Thyroid gland (tissue), 4 donors: ENCODE results near the gene VAT1L. TPM values are rescaled to one million over a fixed set of nuclear protein-coding genes. Genes with fewer than 3 reads are reported as not detected.

Source experiments
- DNase-seq, 2 donors: peaks; one replicate each; pipeline ENCODE4 v3.0.0-alpha.2; 2019
- H3K27ac ChIP-seq, 3 donors: fragments of 200-600 bp; sonication (generic); 1 replicate in 2 of 3; 2 replicates in 1 of 3; pipeline ENCODE4 v1.5.1; 2016 to 2019; ENCODE audit warnings: mild to moderate bottlenecking in 1 of 3, moderate library complexity in 1 of 3
- H3K27me3 ChIP-seq: fragments of 200-600 bp; sonication (generic); one replicate; pipeline ENCODE4 v1.5.1; 2019
- H3K36me3 ChIP-seq, 2 donors: fragments of 200-600 bp; sonication (generic); one replicate each; pipeline ENCODE4 v1.5.1; 2016 to 2019
- H3K4me1 ChIP-seq, 2 donors: fragments of 200-600 bp; sonication (generic); one replicate each; pipeline ENCODE4 v1.5.1; 2017 to 2019
- H3K4me3 ChIP-seq, 3 donors: fragments of 200-600 bp; sonication (generic); replicated peaks in 1 of 3; 1 replicate in 2 of 3; 2 replicates in 1 of 3; pipeline ENCODE4 v1.5.1; 2016; ENCODE audit warnings: mild to moderate bottlenecking in 1 of 3
- H3K9me3 ChIP-seq: fragments of 200-600 bp; sonication (generic); one replicate; pipeline ENCODE4 v1.5.1; 2017
- POLR2A ChIP-seq, 2 donors: fragments of 450-650 bp; IDR thresholded peaks; one replicate each; pipeline ENCODE4 v1.6.1; 2017; ENCODE audit warnings: antibody characterized with exemption in 2 of 2, mild to moderate bottlenecking in 2 of 2, moderate library complexity in 1 of 2
- WGBS, 2 donors: methylation state at CpG; one replicate each; pipeline ENCODE4 v1.1.5; 2017; 5-methylcytosine and 5-hydroxymethylcytosine counted together
- intact Hi-C: fragments of 100-400 bp; cut with DNase I; formaldehyde crosslinking; loops from one replicate; pipeline ENCODE4 v1.15.1; 2023
- total RNA-seq, 4 donors: library from RNA; depleted of rRNA; stranded (reverse); fragments of >200 nt; gene quantifications; one replicate each; pipeline ENCODE4 v1.2.3, GENCODE V29; 2016
- TF ChIP-seq, protein P1 (sequence below), 6 experiments: fragments of 200-600 bp in 3 of 6; fragments of 450-650 bp in 3 of 6; sonication (generic) in 3 of 6; IDR thresholded peaks; one replicate each; pipeline ENCODE4 v1.5.1; 2016 to 2019; ENCODE audit warnings: antibody characterized with exemption in 6 of 6, mild to moderate bottlenecking in 2 of 6, inconsistent platforms in 1 of 6, moderate library complexity in 1 of 6

Gene VAT1L
- total RNA-seq, 4 donors from 2014 or later, result 1.9 to 29.7 (median 9.2) TPM

DNA sequence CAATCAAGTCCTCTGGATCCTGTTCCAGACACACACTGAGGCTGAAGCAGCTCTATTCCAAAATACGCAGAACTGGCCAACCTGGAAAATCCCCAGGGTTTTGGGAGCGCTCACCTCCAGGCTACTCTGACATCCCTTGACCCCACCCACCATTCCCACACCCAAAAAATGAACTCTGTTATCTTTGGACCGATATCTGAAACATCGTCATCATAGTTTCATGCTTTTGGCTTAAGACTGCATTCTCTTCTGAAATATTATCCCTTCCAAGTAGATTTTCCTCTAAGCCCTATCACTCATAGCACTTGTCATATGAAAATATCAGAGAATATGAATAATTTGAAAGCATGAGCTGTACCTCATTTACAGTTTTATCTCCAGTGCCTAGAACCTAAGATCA is 34.7 kb downstream of the VAT1L start:
- Histone ChIP-seq H3K27ac (no peak overlapping the region), H3K4me1 (no peaks in the 10 kb centered on the region), H3K9me3 (no peaks in the 10 kb centered on the region), H3K27me3 (no peaks in the 10 kb centered on the region), H3K4me3 (no peak overlapping the region), H3K36me3 (no peaks in the 10 kb centered on the region)
- no peak for DNase-seq
- intact Hi-C loops, result no loop called here
- WGBS, 2 donors, result 85 to 87% methylated on average over 4 of the region's 4 CpGs
- no peak for TF ChIP-seq POLR2A (IDR thresholded peaks at IDR 0.05)
- TF ChIP-seq, protein P1, sequence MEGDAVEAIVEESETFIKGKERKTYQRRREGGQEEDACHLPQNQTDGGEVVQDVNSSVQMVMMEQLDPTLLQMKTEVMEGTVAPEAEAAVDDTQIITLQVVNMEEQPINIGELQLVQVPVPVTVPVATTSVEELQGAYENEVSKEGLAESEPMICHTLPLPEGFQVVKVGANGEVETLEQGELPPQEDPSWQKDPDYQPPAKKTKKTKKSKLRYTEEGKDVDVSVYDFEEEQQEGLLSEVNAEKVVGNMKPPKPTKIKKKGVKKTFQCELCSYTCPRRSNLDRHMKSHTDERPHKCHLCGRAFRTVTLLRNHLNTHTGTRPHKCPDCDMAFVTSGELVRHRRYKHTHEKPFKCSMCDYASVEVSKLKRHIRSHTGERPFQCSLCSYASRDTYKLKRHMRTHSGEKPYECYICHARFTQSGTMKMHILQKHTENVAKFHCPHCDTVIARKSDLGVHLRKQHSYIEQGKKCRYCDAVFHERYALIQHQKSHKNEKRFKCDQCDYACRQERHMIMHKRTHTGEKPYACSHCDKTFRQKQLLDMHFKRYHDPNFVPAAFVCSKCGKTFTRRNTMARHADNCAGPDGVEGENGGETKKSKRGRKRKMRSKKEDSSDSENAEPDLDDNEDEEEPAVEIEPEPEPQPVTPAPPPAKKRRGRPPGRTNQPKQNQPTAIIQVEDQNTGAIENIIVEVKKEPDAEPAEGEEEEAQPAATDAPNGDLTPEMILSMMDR (IDR thresholded peaks at IDR 0.05), result no peak

DNA sequence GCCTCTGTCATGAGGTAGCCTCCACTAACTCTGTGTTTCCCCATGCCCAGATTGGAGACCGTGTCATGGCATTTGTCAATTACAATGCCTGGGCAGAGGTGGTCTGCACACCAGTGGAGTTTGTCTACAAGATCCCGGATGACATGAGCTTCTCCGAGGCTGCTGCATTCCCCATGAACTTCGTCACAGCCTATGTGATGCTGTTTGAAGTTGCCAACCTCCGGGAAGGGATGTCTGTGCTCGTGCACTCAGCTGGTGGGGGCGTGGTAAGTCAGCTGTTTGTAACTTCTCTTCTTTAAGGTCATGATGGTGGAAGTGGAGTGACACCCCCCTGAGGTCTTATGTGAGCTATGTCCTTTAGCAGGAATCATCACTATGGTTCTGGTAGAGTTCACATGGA is 36.8 kb downstream of the VAT1L start:
- no peaks in the 10 kb centered on the region for H3K9me3 ChIP-seq
- 93 to 95% methylated on average over 7 of the region's 7 CpGs for WGBS, 2 donors
- no peak for DNase-seq
- no peak overlapping the region for H3K4me3 ChIP-seq
- TF ChIP-seq, protein P1 (IDR thresholded peaks at IDR 0.05), result no peak
- no peak for TF ChIP-seq POLR2A (IDR thresholded peaks at IDR 0.05)
- intact Hi-C loops, result no loop called here
- no peaks in the 10 kb centered on the region for H3K27me3 ChIP-seq
- no peaks in the 10 kb centered on the region for H3K36me3 ChIP-seq
- no peaks in the 10 kb centered on the region for H3K4me1 ChIP-seq
- H3K27ac ChIP-seq, result no peak overlapping the region

DNA sequence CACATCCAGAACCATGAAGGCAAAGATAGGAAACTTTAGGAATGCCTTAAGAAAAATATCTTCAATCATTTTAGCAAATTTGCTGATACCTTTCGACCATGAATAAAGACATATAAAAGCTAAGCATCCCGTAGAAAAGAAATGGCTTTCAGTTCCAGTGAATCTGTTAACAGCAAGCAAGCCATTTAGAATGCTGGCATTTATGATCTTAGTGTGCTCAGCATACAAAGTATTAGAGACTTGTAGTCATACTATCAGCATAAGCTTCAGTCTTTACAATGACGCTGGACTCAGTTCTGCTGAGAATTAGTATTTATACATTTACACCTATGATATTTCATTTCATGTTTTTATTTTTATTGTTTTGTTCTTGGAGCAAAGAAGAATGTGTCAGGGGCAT is 38.7 kb downstream of the VAT1L start:
- TF ChIP-seq POLR2A (IDR thresholded peaks at IDR 0.05), result no peak
- TF ChIP-seq, protein P1 (IDR thresholded peaks at IDR 0.05), result no peak
- Histone ChIP-seq H3K4me3 (no peak overlapping the region), H3K9me3 (no peaks in the 10 kb centered on the region), H3K27ac (no peak overlapping the region), H3K4me1 (no peaks in the 10 kb centered on the region), H3K27me3 (no peaks in the 10 kb centered on the region), H3K36me3 (no peaks in the 10 kb centered on the region)
- WGBS, 2 donors, result 82 to 83% methylated on average over 3 of the region's 3 CpGs
- intact Hi-C loops, result no loop called here
- no peak for DNase-seq

DNA sequence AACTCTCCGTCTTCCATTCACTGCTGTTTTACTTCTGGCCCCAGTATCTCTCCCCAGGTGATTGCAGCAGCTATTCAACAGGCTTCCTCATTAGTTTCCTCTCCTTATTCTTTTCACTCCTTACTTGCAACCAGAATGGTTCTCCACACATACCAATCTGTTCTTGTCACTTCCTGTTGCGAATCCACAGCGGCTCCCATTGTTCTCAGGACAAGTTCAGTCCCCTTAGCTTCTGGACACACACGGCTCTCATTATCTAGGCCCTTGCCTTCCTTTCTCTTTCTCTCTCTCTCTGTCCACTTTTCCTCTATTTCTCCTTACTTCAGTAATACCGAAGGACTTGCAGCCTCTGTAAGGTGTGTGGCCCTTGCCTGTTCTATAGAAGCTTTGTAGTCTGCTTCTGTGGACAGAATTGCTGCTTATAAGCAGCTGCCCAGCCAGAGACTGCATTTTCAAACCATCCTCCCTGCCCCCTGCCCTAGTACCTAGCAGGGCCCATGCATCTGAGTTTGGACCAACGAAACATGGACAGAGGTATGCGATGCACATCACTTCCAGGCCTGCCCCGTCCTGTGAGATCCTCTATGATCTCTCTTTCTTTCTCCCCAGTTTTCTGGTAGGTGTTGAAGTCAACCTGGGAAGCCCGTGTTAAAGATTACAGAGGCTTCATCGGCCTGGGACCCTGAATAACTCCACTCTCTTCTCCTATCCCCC is 45.7 kb downstream of the VAT1L start:
- DNase-seq, result no peak
- 84 to 86% methylated on average over 10 of the region's 10 CpGs for WGBS, 2 donors
- Histone ChIP-seq H3K4me1 (no peaks in the 10 kb centered on the region), H3K36me3 (no peaks in the 10 kb centered on the region), H3K4me3 (no peak overlapping the region), H3K27me3 (no peaks in the 10 kb centered on the region), H3K9me3 (no peaks in the 10 kb centered on the region), H3K27ac (no peak overlapping the region)
- no peak for TF ChIP-seq POLR2A (IDR thresholded peaks at IDR 0.05)
- TF ChIP-seq, protein P1 (IDR thresholded peaks at IDR 0.05), result no peak
- intact Hi-C loops, result no loop called here

DNA sequence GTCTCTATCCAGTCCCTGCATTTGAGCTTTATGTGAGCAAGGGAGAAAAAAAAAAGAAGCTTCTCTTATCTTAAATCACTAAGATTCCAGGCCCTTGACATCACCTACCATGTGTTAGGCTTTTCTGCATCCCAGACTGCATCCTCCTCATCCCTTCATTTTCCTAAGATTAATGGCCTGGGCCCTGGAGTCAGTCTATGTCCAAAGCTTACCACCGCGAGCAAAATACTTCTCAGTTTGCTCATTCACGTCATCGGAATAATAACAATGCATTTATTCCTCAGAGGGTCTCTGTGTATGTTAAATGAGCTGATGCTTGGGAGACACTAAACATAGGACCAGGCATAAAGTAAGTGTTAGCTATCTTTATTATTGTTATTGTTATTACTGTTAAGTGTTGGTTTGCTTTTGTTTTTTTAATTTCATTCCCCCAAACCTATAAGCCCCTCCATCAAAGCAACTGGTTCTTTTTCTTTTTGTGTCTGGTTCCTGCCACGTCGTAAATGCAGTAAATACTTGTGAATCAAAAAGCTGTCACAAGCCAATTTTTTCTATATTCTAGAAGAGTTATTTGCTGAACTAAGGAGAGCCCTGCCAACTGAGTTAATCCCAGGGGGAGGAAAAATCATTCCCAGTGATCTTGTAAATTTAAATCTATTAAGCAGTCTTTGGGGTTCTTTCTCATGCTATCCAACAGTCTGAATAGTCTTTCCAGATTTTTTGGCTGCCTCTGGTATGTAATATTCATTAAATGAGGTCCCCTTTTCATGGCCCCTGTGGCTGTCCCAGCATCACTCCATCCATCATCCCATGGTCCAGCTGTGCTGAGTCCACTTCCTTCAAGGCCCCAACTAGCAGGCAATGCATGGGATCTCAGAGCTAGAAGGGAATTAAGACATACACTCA is 46.5 kb downstream of the VAT1L start:
- H3K36me3 ChIP-seq, result no peaks in the 10 kb centered on the region
- intact Hi-C loops, result no loop called here
- H3K4me3 ChIP-seq, result no peak overlapping the region
- no peak for DNase-seq
- no peak overlapping the region for H3K27ac ChIP-seq
- TF ChIP-seq, protein P1 (IDR thresholded peaks at IDR 0.05), result no peak
- no peak for TF ChIP-seq POLR2A (IDR thresholded peaks at IDR 0.05)
- H3K27me3 ChIP-seq, result no peaks in the 10 kb centered on the region
- H3K4me1 ChIP-seq, result no peaks in the 10 kb centered on the region
- no peaks in the 10 kb centered on the region for H3K9me3 ChIP-seq
- 87 to 90% methylated on average over 6 of the region's 6 CpGs for WGBS, 2 donors
